ENCODE data around the gene AFDN. TPM values are rescaled to one million over a fixed set of nuclear protein-coding genes. Genes with fewer than 3 reads are reported as not detected.

The AFDN gene
- total RNA-seq, 1 donor = 29.2 TPM

DNA sequence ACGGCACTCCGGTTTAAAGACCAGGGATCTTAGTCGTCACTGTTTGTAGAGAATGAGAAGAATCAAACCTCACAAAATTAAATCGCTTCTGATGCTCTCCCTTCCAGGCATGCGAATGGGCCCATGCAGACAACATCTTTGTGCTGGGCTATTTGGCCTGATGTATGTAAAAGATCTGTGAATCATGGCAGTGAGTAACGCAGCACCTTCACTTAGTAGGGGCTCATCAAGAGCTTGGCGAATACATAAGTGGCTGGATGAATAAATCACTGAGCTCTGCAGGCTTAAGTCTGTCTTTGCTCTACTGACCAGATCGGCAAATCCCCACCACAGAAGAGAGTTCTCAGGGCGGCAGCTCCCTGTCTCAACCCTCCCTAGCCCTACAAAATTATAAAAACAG, 44.8 kb upstream of the AFDN start:
- DNase-seq (ENCODE audit: low read depth) = no peak
- TF ChIP-seq, protein P1, sequence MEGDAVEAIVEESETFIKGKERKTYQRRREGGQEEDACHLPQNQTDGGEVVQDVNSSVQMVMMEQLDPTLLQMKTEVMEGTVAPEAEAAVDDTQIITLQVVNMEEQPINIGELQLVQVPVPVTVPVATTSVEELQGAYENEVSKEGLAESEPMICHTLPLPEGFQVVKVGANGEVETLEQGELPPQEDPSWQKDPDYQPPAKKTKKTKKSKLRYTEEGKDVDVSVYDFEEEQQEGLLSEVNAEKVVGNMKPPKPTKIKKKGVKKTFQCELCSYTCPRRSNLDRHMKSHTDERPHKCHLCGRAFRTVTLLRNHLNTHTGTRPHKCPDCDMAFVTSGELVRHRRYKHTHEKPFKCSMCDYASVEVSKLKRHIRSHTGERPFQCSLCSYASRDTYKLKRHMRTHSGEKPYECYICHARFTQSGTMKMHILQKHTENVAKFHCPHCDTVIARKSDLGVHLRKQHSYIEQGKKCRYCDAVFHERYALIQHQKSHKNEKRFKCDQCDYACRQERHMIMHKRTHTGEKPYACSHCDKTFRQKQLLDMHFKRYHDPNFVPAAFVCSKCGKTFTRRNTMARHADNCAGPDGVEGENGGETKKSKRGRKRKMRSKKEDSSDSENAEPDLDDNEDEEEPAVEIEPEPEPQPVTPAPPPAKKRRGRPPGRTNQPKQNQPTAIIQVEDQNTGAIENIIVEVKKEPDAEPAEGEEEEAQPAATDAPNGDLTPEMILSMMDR (IDR thresholded peaks at IDR 0.05; ENCODE audit: insufficient read depth, low read length) = no peak
- H3K4me3 ChIP-seq (ENCODE audit: low read depth, low read length) = no peak overlapping the region

DNA sequence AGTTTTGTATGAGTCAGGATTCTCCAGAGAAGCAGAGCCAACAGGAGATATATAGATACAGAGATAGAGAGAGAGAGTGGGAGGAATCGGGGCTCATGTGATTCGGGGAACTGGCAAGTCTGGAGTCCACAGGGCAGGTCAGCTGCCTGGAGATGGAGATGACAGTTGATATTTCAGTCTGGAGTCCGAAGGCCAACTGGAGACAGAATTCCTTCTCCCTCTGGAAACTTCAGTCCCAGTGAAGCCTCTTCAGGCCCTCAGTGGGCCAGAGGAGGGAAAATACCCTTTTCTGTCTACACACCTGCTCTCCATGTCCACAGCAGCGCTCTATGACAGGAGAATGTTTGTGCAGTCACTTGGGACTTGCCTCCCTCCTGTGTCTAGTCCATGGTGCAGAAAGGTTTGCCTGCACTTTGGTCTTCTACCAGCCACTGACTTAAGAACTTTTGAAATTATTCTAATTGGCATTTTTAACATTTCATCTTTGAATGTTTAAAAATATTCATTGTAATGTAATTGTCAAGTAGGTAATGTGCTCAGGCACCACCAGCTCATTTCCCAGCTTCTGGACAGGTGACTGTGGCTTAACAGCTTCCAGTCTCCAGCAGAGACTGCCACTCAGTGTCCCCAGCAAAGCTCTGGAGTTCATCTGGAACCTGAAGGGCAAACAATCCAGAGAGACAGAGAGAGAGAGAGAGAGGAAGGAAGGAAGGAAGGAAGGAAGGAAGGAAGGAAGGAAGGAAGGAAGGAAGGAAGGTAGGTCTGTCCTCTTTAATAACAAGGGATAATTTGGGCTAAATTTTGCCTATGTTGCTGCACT, 43.8 kb upstream of the AFDN start:
- TF ChIP-seq, protein P1 (IDR thresholded peaks at IDR 0.05; ENCODE audit: insufficient read depth, low read length) = no peak
- no peak overlapping the region for H3K4me3 ChIP-seq (ENCODE audit: low read depth, low read length)
- no peak for DNase-seq (ENCODE audit: low read depth)

DNA sequence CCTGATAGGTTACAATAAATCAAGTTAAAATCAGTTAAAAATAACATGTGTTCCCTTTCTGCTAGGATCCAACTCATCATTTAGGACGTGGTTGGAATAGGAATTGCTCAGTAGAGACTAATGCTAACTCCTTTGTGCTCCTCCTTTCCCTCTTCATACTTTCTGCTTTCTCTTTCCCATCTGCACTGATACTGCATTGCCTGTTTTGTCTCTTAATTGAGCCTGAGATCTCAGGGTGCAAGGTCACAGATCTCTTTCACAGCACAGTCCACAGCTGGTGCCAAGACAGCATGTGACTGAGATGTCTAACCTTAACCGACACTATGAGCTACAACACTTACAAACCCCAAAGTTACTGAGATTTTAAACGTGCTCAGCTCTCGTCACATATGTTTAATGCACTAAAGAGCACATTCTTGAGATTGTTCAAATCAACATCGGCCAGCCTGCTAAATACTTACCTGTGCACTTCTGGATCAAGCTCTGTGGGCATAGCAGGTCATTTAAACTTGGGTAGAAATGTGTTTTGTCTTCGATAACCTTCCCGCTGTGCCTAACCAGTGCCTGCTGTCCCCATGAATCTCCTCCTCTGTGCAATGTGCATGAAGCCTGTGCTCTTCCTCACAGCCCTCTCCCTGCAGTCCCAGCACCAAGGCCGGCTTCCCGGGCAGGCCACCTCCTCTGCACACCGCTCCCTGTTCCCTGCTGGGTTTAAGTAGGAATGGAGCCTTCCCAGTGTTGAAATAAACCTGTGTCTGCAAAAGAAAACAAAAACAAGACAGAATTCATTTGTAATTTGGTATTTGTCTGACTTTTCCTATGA, 39.6 kb upstream of the AFDN start:
- no peak for DNase-seq (ENCODE audit: low read depth)
- TF ChIP-seq, protein P1 (IDR thresholded peaks at IDR 0.05; ENCODE audit: insufficient read depth, low read length) = no peak
- no peak overlapping the region for H3K4me3 ChIP-seq (ENCODE audit: low read depth, low read length)

DNA sequence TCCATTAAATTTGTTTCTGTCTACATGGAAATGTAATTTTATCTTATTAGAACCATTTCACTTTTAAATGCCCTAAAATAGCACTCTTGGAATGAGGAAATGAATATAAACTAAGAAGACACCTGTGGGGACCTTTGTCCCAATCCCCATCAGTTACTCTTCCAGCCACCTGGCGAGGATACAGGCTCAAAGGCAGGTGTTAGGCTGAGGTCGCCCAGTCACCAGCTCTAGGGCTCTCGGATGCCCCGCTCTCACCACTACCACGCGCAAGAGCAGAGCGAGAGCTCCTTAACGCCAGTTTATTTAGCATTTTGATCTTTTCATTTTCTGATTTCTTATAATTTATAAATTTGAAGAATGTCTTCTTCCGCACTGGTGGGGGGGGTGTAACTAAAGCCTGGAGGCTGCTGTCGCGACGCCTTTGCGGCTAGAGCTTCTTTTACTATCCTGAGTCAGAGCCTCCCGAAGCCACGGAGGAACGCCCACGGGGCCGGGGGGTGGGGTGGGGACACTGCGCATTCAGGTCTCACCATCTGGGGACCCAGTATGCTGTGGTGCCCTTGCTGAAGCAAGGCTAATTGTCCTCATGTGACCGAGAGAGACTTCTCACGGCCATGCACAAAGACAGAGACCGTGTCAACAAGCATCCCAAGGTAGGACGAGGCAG, 38.7 kb upstream of the AFDN start:
- no peak overlapping the region for H3K4me3 ChIP-seq (ENCODE audit: low read depth, low read length)
- no peak for DNase-seq (ENCODE audit: low read depth)
- TF ChIP-seq, protein P1 (IDR thresholded peaks at IDR 0.05; ENCODE audit: insufficient read depth, low read length) = no peak

DNA sequence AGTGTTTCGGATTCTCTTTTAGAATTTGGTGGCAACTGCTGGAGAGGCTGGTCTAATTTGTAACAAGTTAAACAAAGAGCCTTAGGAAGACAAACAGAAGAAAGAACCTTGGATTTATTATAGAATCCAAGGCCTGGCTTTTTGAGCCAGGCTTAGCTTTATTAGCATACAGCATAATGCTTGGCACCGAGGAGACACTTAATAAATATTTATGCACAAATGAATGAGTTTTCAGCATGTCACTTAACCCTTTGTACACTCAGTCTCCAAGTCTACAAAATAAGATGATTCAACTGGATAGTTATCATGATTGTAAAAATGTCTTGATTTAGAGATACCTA, 38.2 kb upstream of the AFDN start:
- TF ChIP-seq, protein P1 (IDR thresholded peaks at IDR 0.05; ENCODE audit: insufficient read depth, low read length) = no peak
- DNase-seq (ENCODE audit: low read depth) = no peak

DNA sequence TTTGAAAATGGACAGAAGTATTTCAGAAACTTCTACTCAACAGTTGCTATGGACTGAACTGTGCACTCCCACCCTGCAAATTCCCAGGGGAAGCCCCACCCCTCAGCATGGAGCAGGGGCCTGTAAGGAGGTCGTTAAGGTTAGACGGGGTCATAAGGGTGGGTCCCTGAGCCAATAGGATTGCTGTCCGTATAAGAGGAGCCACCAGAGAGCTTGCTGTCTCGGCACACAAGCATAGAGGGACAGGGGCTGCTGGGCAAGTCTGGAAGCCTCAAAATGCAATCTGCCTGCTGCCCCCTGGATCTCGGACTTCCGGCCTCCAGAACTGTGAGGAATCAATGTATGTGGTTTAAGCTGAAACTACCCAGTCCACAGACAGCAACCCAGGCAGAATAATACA, 37.4 kb upstream of the AFDN start:
- TF ChIP-seq, protein P1 (IDR thresholded peaks at IDR 0.05; ENCODE audit: insufficient read depth, low read length) = no peak
- DNase-seq (ENCODE audit: low read depth) = no peak

More for the DNA sequence above, 38.2 kb upstream of the AFDN start:
- no peak overlapping the region for H3K4me3 ChIP-seq (ENCODE audit: low read depth, low read length)

More for the DNA sequence above, 37.4 kb upstream of the AFDN start:
- H3K4me3 ChIP-seq (ENCODE audit: low read depth, low read length) = no peak overlapping the region
